Erythroblast (primary cell): ENCODE measurements around the gene TMEM106C.
"Not testable (repeated sequence)": the region's sequence is repeated elsewhere in the genome, so short reads cannot be mapped to it uniquely, and the experiment has no call there.

Experiments used
- DNase-seq, 2 experiments: peaks; one replicate each; lab custom pipeline; 2025; lab: John Stamatoyannopoulos, UW
- GATA1 ChIP-seq: IDR thresholded peaks from 2 replicates; pipeline ENCODE4 v1.6.1; 2011; ENCODE audit warnings: low read depth, mild to moderate bottlenecking, control low read depth, low read length, moderate library complexity
- POLR2A ChIP-seq: IDR thresholded peaks from 2 replicates; pipeline ENCODE4 v1.6.1; 2011; ENCODE audit warnings: mild to moderate bottlenecking, low read length

TMEM106C gene

GRCh38 chr12:47942614-47943225, 20.7 kb upstream of the TMEM106C start:
- DNase-seq = no peak
- TF ChIP-seq GATA1 (no peak), POLR2A (no peak)

GRCh38 chr12:47943623-47944340, 19.6 kb upstream of the TMEM106C start:
- no peak for DNase-seq
- TF ChIP-seq POLR2A = no peak

- TF ChIP-seq GATA1 (no peak), POLR2A (no peak)
- no peak for DNase-seq
Measured at GRCh38 chr12:47944685-47945340, 18.6 kb upstream of the TMEM106C start.

GRCh38 chr12:47945341-47945728, 18.1 kb upstream of the TMEM106C start:
- TF ChIP-seq POLR2A = no peak
- TF ChIP-seq GATA1 = no peak
- no peak for DNase-seq

- TF ChIP-seq GATA1 (no peak), POLR2A (no peak)
- DNase-seq = no peak
Measured at GRCh38 chr12:47946413-47947323, 16.7 kb upstream of the TMEM106C start.

- no peak for DNase-seq
- TF ChIP-seq POLR2A (no peak), GATA1 (no peak)
Measured at GRCh38 chr12:47947341-47947740, 16.1 kb upstream of the TMEM106C start.

- peak; percentile 53 to 76 for DNase-seq
Measured at GRCh38 chr12:47949441-47950341, 13.7 kb upstream of the TMEM106C start.

GRCh38 chr12:47950856-47951468, 12.4 kb upstream of the TMEM106C start:
- TF ChIP-seq POLR2A = no peak
- TF ChIP-seq GATA1 = no peak
- no peak for DNase-seq

More at GRCh38 chr12:47949441-47950341, 13.7 kb upstream of the TMEM106C start:
- TF ChIP-seq POLR2A (no peak), GATA1 (no peak)

- no peak for DNase-seq
- TF ChIP-seq GATA1 (no peak), POLR2A (no peak)
Measured at GRCh38 chr12:47954058-47954457, 9.3 kb upstream of the TMEM106C start.

GRCh38 chr12:47954467-47955045, 8.8 kb upstream of the TMEM106C start:
- no peak for TF ChIP-seq POLR2A
- no peak for TF ChIP-seq GATA1
- no peak for DNase-seq

- no peak for DNase-seq
- TF ChIP-seq GATA1 (no peak), POLR2A (no peak)
Measured at GRCh38 chr12:47955059-47955458, 8.3 kb upstream of the TMEM106C start.

- DNase-seq = not testable (repeated sequence)
Measured at GRCh38 chr12:47957671-47958070, 5.7 kb upstream of the TMEM106C start.

GRCh38 chr12:47962198-47962597, 1.2 kb upstream of the TMEM106C start:
- TF ChIP-seq GATA1 = no peak

More at GRCh38 chr12:47962198-47962597, 1.2 kb upstream of the TMEM106C start:
- DNase-seq = no peak
